ENCODE data around the gene RNASET2.
"Not testable (repeated sequence)": the region's sequence is repeated elsewhere in the genome, so short reads cannot be mapped to it uniquely, and the experiment has no call there.

Gene RNASET2

GRCh38 chr6:166900956-166901607 lies 55.3 kb downstream of the RNASET2 start:
- DNase-seq: no peak

GRCh38 chr6:166900130-166900708 lies 56.1 kb downstream of the RNASET2 start:
- no peak for DNase-seq

- DNase-seq: no peak
These were observed 57.4 kb downstream of the RNASET2 start for GRCh38 chr6:166898910-166899309.

- not testable (repeated sequence) for DNase-seq
These were observed 61.7 kb downstream of the RNASET2 start for GRCh38 chr6:166894614-166895013.

- DNase-seq: not testable (repeated sequence)
These were observed 63.9 kb downstream of the RNASET2 start for GRCh38 chr6:166892472-166892871.

- not testable (repeated sequence) for DNase-seq
These were observed 69.6 kb downstream of the RNASET2 start for GRCh38 chr6:166886773-166887172.

- DNase-seq: not testable (repeated sequence)
These were observed 71.4 kb downstream of the RNASET2 start for GRCh38 chr6:166884958-166885357.

- DNase-seq: no peak
These were observed 76.8 kb downstream of the RNASET2 start for GRCh38 chr6:166879594-166879993.

Data from NCI-H1694 (cell line).